GM21390 (cell line): ENCODE results near the gene SEC14L5.
"Not testable (repeated sequence)": the region's sequence is repeated elsewhere in the genome, so short reads cannot be mapped to it uniquely, and the experiment has no call there.

Experiments used
- ATAC-seq: cut with Tn5 transposase; IDR thresholded peaks from one replicate; pipeline ENCODE4 v1.9.1; 2021; ENCODE audit not compliant: unreplicated experiment

Gene SEC14L5

GRCh38 chr16:4949986-4950385 lies 8.1 kb upstream of the SEC14L5 start:
- ATAC-seq, result no peak

GRCh38 chr16:4951583-4951982 lies 6.5 kb upstream of the SEC14L5 start:
- not testable (repeated sequence) for ATAC-seq

- no peak for ATAC-seq
These were observed 3.4 kb upstream of the SEC14L5 start for GRCh38 chr16:4954714-4955113.

GRCh38 chr16:4957420-4957719 lies 760 bp upstream of the SEC14L5 start:
- ATAC-seq, result no peak

GRCh38 chr16:4958510-4959438 lies 644 bp downstream of the SEC14L5 start:
- ATAC-seq, result no peak

GRCh38 chr16:4960579-4960978 lies 2.4 kb downstream of the SEC14L5 start:
- no peak for ATAC-seq

GRCh38 chr16:4962716-4963115 lies 4.6 kb downstream of the SEC14L5 start:
- ATAC-seq, result no peak

GRCh38 chr16:4963527-4963926 lies 5.4 kb downstream of the SEC14L5 start:
- not testable (repeated sequence) for ATAC-seq

- ATAC-seq, result no peak
These were observed 8.8 kb downstream of the SEC14L5 start for GRCh38 chr16:4966736-4967453.

GRCh38 chr16:4968278-4968677 lies 10.1 kb downstream of the SEC14L5 start:
- not testable (repeated sequence) for ATAC-seq

GRCh38 chr16:4968879-4969483 lies 10.9 kb downstream of the SEC14L5 start:
- no peak for ATAC-seq

GRCh38 chr16:4970010-4970409 lies 11.9 kb downstream of the SEC14L5 start:
- ATAC-seq, result no peak

- no peak for ATAC-seq
These were observed 14.9 kb downstream of the SEC14L5 start for GRCh38 chr16:4972938-4973587.

- ATAC-seq, result peak; percentile 98
These were observed 17.9 kb downstream of the SEC14L5 start for GRCh38 chr16:4976079-4976478.

- ATAC-seq, result no peak
These were observed 18.5 kb downstream of the SEC14L5 start for GRCh38 chr16:4976611-4977145.

GRCh38 chr16:4979164-4979563 lies 21.0 kb downstream of the SEC14L5 start:
- ATAC-seq, result no peak

- ATAC-seq, result no peak
These were observed 21.9 kb downstream of the SEC14L5 start for GRCh38 chr16:4979736-4980660.

GRCh38 chr16:4980691-4981090 lies 22.6 kb downstream of the SEC14L5 start:
- no peak for ATAC-seq

- no peak for ATAC-seq
These were observed 23.3 kb downstream of the SEC14L5 start for GRCh38 chr16:4981473-4981872.
